Forelimb muscle (tissue), 1 donor: ENCODE measurements around the gene APOBEC3A. TPM values are rescaled to one million over a fixed set of nuclear protein-coding genes. Genes with fewer than 3 reads are reported as not detected.
A peak's percentile ranks its signal among the peaks of the same experiment; 100 is the strongest.

Experiments
- DNase-seq: peaks from one replicate; pipeline ENCODE4 v3.0.0-alpha.2; 2013; ENCODE audit warnings: low read depth
- polyA plus RNA-seq: library from polyadenylated mRNA; unstranded; fragments of 120-200 nt; gene quantifications from one replicate; pipeline ENCODE4 v1.2.1, GENCODE V29; 2013; ENCODE audit not compliant: insufficient read length

Gene APOBEC3A
- polyA plus RNA-seq, result not detected

DNA sequence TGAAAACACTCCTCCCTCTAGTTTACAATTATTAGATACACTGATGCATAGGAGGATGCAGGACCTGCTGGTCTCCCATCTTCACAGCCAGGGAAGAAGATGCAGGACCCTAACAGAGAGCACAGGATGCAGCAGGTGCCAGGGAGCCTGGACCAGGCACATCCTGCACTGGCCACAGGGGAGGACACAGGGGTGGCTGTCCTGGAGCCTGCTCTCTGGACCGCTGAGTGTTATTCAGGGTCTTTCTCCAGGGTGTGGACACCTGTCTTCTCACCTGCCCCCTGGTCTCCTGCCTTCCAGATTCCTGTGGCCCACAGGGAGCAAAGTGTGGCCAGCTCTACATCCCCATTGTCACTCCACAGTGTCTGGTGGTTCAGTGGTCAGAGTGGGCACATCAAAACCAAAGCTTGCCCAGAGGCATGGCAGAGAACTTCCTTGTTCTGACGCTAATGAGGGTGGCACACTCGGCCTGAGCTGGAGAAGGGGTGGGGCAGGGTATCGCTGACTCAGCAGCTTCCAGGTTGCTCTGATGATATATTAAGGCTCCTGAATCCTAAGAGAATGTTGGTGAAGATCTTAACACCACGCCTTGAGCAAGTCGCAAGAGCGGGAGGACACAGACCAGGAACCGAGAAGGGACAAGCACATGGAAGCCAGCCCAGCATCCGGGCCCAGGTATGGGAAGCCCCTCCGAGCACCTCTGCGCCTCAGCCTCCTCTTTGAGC is at the start of gene APOBEC3A:
Gene APOBEC3A (plus strand): TSS at position 564 of the 725 bp plus-strand sequence. CDS start 83 bp downstream, at position 647.
- no peak for DNase-seq

DNA sequence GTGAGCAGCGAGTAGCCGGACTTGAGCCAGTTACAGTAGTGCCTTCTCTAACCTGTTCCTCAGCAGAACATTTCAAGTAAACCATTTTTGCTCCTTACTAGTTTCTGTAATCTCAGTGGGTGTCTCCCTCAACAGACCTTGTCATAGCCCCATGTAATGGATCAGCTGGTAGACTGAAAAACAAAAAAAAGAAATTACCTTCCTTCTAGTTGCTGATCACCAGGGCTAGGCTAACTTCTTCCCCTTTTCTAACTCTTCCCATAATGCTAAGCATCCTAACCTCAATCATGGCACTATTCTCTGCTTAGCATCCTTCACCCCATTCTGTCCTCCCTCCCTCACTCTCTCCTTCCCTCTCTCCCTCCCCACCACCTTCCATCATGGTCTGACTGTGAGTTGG is 49.6 kb upstream of the APOBEC3A start:
- DNase-seq, result no peak

DNA sequence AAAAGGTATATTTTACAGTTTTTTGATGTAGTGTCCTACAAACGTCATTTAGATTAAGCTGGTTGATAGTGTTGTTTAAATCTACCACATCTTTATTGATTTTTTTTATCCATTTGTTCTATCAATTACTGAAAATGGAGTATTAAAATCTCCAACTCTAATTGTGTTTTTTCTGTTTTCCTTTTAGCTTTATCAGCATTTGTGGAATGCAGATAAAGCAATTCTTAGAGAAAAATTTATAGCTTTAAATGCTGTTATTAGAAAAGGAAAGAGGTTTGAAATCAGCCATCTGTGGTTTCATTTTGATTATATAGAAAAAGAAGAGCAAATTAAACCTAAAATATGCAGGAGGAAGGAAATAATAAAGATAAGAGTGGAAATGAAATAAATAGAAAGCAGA is 46.0 kb upstream of the APOBEC3A start:
- DNase-seq, result no peak

DNA sequence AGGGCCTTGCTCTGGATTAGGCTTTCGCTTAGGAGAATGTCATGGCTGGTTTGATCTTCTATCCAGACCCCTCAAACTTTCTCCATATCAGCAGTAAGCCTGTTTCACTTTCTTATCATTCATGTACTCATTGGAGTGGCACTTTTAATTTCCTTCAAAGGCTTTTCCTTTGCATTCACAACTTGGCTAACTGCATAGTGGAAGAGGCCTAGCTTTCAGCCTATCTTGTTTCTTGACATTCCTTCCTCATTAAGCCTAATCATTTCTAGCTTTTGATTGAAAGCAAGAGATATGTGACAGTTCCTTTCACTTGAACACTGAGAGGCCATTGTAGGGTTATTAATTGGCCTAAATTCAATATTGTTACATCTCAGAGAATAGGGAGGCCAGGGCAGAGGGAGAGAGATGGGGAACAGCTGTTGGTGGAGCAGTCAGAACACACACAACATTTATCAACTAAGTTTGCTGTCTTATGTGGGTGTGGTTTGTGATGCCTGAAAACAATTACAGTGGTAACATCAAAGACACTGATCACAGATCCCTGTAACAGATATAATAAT is 37.7 kb upstream of the APOBEC3A start:
- DNase-seq, result no peak

DNA sequence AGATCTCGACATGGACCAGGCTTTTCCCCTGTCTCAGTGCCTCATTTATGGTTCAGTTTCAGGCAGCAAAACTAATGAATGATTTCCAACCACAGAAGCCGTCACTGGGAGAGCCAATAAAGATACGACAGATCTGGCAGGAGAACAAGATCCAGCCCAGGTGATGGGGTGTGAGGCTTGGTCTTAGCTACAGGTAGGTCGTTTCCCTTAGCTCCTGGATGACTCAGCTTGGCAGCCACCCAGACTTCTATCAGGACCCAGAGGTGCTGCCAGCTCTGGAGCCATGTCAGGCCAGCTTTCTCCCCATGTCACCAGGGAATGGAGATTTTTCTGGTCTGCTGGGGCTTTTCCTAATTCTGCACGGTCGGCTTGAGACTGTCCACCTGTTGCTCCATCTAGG is 36.3 kb upstream of the APOBEC3A start:
- DNase-seq, result no peak

DNA sequence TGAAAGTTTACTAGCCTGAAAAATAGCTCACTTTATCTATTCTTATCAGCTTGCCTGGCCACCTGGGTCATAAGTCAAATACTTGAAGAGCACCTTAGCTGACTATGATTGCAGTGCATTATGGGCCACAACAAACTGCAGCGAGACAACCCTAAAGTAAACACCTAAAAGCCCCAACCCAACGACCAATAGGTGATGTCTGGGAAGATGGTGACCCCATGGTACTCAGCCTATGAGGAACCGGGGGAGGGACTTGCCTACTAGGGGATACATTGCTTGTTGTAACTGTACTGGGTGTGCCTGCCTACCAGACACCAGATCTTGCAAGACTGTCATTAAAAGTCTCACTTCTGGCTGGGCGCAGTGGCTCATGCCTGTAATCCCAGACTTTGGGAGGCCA is 35.6 kb upstream of the APOBEC3A start:
- DNase-seq, result no peak

DNA sequence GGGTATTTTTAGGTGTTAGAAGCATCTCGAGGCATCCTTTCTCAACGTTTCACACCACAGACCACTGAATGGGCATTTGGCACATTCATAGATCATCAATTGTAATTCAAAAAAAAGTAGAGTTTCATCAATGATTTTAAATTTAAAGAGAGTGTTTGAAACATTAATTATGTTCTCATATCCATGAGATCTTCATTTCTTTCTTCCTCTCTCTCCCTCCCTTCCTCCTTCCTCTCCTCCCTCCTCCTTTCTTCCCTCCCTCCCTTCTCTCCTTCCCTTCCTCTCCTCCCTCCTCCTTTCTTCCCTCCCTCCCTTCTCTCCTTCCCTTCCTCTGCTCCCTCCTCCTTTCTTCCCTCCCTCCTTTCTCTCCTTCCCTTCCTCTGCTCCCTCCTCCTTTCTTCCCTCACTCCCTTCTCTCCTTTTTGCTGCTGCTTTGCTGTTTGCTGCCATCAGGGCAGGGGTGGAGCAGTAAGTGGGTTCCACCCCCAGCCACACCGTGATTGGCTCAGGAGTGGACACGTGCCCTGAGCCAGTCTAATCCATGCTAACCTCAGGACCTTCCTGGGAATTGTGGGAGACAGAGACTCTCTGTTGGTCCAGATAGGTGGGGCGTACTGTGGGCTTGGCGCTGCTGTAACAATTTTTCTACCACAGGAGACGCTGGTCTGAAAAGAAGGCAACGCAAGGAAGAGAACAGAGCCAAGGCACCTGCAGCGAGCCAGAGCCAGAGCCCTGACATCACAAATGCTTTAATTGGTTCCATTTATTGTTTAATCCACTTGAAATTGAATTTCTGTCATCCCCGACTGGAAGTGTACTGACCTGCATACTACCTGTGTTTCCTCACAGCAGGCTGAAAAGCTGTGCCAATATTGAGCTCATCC is 33.7 kb upstream of the APOBEC3A start:
- peak; percentile 68 for DNase-seq

DNA sequence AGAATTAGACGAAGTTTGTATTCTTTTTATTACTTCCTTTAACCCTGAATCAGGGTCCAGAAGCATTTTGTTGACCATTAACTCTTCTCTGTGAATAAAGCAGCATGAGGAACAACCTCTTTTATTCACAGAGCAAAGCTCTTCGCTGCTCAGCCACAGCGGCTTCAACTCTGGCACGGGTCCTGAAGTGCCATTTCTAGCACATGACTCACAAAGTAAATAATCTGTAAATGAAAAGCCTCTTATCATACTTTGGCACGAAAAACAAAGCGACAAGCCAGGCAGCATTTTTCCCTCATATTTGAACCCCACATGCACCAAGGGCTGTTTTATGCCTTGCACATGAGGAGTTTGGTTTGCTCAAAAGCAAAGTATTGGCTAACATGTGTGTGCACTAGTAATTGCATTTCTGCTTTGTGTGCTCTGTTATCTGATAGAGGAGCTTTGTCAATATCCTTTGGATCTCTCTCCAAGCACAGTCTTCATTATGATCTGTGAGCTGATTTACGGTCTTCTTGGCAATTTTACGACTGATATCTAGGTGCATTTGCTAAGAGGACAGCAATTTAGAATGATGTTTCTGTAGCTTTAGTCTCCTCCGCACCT is 33.0 kb upstream of the APOBEC3A start:
- DNase-seq, result no peak

DNA sequence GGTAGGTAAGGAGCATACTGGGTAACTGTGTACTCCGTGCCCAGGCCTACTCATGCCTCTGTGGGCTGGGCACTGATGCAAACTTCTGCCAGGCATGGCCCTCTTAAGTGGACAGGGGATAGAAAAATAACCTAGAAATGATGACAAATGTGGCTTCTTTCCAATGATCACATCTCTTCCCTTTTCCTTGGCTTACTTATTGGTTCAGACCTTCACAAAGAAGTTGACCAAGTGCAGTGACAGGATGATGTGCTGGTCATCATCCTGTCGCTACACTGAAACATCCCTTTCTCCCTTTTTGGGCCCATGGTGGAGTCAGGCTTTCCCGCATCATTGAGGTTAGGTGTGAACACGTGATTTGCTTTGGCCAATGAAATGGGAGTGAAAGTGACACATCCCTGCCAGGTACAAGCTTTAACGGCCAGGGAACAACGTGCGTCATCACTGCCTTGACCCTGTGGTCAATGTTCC is 31.8 kb upstream of the APOBEC3A start:
- no peak for DNase-seq

DNA sequence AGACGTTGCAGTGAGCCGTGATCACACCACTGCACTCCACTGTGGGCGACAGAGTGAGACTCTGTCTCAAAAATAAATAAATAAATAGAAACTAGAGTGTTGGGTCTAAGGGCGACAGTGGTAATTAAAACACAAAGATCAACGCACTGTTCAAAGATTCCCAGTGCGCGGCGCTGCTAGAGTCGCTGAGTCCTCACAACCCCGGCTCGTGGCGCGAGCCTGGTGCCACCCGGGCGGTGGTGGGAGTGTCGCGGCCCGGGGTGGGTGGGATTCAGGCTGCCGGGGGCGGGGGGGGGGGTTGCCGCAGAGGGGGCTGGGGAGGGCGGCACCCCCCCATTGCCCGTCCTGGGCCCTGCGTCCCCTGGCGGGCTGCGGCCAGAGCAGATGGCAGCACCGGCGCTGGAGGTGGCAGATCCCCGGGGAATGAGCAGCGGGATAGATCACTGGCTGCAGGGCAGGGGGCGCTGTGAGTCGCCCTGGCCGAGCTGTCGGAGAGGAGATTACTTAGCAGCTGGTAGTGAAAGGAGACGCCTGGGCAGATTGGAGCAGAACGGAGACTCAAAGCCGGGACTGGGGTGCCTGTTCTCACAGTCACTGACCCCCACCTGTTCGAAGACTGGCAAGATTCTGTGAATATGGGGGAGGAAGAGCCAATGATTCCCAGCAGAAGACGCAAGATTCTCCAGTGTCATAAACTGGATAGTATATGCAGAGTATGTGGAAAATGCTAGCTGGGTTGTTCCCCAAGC is 30.2 kb upstream of the APOBEC3A start:
- DNase-seq, result no peak

DNA sequence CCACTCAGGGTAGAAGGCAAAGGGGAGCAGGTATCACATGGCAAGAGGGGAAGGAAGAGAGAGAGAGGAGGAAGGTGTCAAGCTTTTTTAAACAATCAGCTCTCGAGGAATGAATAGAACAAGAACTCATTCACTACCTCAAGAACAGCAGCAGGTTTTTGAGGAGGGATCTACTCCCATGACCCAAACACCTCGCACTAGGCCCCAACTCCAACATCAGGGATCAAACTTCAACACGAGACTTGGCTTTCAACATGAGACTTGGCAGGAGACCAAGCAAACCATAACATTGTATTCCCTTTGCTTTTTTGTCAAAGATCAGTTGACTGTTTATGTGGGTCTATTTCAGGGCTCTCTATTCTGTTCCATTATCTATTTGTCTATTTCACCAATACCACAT is 26.9 kb upstream of the APOBEC3A start:
- no peak for DNase-seq

DNA sequence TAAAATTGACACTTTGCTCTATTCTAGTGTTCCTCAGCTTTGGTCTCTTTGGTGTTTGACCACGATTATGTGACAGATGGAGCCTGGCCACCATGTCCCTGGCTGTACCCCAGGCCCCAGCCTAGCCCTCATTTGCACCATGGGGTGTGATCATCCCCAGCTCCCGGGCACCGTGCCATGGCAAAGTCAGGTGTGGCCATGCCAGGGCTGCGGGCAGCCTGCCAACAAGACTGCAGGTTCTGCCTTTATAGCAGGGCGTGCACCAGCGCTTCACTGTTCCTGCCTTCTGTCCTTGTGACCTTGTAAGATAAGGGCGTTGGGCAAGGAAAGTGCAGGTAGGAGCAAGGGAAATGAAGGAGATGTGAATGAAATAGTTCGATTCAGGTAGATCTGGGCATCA is 22.4 kb upstream of the APOBEC3A start:
- DNase-seq, result no peak

DNA sequence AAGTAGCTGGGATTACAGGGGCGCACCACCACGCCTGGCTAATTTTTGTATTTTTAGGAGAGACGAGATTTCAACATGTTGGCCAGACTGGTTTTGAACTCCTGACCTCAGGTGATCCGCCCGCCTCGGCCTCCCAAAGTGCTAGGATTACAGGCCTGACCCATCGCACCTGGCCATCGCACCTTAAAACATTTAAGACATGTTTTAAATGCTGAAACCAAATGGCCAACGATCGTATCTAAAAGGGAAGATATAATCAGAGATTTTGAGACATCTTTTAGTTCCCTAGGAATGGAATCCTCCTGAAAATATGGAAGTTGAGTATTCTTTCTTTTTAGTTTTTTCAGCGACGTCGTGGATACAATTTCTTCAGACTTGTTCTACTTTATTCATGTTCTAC is 21.8 kb upstream of the APOBEC3A start:
- no peak for DNase-seq

DNA sequence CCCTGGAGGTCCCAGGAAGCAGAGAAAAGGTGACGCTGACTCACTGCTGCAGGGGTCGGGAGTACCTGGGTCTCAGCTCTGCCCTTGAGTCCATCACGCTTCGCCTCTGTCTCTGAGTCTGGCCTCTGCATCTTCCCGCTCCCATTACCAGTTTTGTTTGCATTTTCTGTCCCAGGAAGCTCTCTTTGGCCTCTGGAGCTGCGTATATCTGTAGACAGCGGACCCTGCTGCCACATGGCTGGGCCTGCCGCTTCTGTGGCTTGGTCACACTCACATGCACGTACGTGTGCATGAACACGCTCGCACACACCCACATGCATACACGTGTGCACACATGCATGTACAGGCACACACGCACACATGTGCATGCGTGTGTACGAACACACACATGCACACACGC is 20.8 kb upstream of the APOBEC3A start:
- DNase-seq, result no peak

DNA sequence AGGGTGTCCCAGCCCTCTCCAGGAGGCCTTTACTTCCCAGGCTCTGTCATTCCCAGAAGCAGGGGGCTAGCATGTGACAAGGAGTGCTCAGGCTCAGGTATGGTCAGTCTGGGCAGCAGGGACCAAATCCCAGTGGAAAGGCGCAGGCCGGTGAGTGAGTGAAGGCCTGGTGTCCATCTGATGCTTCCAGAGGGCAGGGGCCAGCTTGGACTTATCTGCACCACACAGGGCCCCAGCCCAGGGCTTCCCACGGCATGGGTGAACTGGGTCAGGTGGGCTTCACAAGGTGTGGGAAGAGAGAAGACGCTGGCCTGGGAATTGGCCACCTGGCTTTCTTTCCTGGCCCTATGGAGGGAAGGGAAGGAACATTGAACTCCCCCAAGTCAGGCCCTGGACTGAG is 20.4 kb upstream of the APOBEC3A start:
- no peak for DNase-seq

DNA sequence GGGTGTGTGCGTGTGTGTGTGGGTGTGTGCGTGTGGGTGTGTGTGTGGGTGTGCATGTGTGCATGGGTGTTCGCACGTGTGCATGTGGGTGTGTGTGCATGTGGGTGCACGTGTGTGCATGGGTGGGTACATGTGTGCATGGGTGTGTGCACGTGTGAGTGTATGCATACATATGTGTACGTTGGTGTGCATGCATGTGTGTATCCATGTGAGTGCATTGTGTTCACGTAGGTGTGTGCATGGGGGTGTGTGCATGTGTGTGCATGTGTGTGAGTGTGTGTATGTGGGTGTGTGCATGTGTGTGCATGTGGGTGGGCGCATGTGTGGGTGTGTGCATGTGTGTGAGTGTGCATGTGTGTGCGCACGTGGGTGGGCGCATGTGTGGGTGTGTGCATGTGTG is 19.9 kb upstream of the APOBEC3A start:
- DNase-seq, result no peak

DNA sequence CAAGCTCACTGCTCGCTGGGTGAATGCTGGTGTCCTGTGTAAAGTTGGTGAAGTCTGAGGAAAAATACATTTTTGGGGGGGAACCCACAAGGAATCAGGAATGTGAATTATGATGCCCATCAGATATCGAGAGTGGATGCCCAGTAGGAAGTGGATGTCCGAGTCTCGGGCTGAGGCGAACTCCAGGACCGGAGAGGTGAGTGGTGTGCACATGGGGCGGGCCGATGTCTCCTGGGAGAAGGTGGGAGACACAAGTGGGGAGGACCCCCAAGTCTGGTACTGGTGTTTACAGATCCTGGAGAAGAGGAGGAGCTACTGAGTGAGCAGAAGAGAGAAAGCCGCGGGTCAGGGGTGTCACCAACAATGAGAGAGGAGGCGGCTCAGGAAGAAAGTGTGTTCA is 19.2 kb upstream of the APOBEC3A start:
- no peak for DNase-seq

DNA sequence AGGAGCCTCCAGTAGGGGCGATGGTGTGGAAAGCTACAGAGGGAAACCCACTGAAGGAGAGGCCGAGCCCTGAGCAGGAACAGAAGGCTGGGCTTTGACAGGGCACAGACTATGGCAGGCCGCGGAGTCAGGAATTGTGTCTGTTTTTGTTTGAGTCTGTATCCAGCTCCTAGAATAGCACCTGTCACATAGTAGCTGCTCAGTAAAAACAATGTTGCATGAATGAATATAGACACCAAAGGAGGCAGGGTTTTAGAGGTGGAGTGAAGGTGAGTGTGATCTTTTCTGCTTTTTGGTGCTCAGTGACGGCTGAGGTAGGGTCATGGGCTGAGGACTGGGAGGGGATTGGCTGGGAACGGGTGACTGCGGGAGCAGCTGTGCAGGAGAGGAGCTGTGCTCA is 18.5 kb upstream of the APOBEC3A start:
- DNase-seq, result no peak

DNA sequence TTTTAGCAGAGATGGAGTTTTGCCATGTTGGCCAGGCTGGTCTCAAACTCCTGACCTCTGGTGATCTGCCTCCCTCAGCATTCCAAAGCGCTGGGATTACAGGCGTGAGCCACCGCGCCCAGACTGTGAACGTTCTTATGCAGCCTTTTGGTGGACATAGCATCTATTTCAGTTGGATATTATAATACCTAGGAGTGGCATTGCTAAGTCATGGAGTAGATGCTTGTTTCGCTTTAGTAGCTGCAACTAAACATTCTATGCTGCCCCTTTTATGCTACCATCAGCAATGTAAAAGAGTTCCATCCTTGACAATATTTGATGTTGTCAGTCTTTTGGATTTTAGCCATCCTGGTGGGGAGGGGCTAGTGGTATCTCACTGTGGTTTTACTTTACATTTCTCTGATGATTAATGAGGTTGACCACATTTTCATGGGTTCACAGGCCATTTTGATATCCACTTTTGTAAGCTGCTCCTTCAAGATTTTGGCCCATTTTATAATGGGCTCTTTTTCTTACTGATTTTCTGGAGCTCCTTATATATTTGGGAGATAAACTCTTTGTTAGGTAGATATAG is 16.5 kb upstream of the APOBEC3A start:
- DNase-seq, result no peak

DNA sequence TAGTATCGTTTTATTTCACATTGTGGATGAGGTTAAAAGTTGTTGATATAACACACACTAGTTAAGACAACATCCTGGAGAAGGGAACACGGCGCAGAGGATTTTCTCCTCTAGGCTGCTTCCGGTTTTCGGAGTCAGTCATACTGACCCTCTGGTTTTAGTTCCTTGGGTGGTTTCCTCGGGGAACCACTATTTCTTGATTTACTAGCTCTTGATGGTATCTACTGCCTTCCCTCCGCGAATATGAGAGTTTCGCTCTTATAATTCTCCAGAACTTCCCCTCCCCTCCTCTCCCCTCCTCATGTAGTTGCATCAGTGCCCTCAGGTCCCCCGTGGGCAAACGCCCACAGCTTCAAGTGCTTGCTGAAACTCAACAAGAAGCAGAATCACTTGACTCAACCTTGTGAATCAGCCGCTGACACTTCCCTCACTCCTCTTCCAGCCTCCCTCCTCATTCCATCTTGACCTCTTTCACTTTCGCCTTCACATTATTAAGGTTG is 15.9 kb upstream of the APOBEC3A start:
- no peak for DNase-seq

DNA sequence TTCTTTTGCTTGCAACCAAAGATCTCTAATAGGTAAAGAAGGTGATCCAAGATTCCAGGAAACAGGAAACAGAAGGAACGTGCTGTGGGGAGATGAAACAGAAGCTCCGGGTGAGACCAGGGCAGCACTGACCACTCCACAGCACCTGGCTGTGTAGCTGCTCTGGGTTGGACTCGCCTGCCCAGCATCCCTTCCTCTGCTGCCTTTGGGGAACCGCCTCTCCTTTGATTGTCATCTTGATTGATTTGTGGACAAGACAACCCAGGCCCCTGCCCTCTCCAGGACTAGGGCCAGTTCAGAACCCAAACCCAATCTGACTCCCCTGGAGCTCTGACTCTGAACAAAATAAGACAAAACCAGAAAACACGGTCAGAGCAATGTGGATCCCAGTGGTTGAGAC is 14.7 kb upstream of the APOBEC3A start:
- DNase-seq, result no peak
